Lower leg skin (tissue), 4 donors: ENCODE results near the gene TLK2. TPM values are rescaled to one million over a fixed set of nuclear protein-coding genes. Genes with fewer than 3 reads are reported as not detected.

Experiments
- DNase-seq, 2 donors: peaks; one replicate each; pipeline ENCODE4 v3.0.0-alpha.2; 2019; ENCODE audit warnings: low spot score in 2 of 2
- H3K4me3 ChIP-seq: fragments of 200-600 bp; sonication (generic); 2 replicates; pipeline ENCODE4 v1.5.1; 2017; ENCODE audit warnings: mild to moderate bottlenecking, low read depth; ENCODE audit not compliant: poor library complexity, severe bottlenecking
- POLR2A ChIP-seq, 2 donors: fragments of 450-650 bp; IDR thresholded peaks; one replicate each; pipeline ENCODE4 v1.6.1; 2016 to 2017; ENCODE audit warnings: antibody characterized with exemption in 2 of 2, mild to moderate bottlenecking in 1 of 2, moderate library complexity in 1 of 2
- WGBS, 2 donors: methylation state at CpG; one replicate each; pipeline ENCODE4 v1.1.5; 2018; 5-methylcytosine and 5-hydroxymethylcytosine counted together
- intact Hi-C: fragments of 100-400 bp; cut with DNase I; formaldehyde crosslinking; loops from one replicate; pipeline ENCODE4 v1.15.0; 2023; ENCODE audit warnings: low total_unique reads
- total RNA-seq, 4 donors: library from RNA; depleted of rRNA; stranded (reverse); fragments of >200 nt; gene quantifications; one replicate each; pipeline ENCODE4 v1.1.0, GENCODE V29; 2016
- TF ChIP-seq, protein P1 (sequence below), 3 donors: fragments of 450-650 bp; IDR thresholded peaks; one replicate each; pipeline ENCODE4 v1.5.1; 2016; ENCODE audit warnings: antibody characterized with exemption in 3 of 3, mild to moderate bottlenecking in 3 of 3, moderate library complexity in 2 of 3

TLK2 gene
- total RNA-seq, 4 donors from 2014 or later = 28.2 to 40.2 (median 36.0) TPM

- no peak overlapping the region for H3K4me3 ChIP-seq
- 66 to 68% methylated on average over 10 of the region's 10 CpGs for WGBS, 2 donors
- DNase-seq = peak in 1 of 2 donors; percentile 74
- TF ChIP-seq POLR2A (IDR thresholded peaks at IDR 0.05) = no peak
- TF ChIP-seq, protein P1, sequence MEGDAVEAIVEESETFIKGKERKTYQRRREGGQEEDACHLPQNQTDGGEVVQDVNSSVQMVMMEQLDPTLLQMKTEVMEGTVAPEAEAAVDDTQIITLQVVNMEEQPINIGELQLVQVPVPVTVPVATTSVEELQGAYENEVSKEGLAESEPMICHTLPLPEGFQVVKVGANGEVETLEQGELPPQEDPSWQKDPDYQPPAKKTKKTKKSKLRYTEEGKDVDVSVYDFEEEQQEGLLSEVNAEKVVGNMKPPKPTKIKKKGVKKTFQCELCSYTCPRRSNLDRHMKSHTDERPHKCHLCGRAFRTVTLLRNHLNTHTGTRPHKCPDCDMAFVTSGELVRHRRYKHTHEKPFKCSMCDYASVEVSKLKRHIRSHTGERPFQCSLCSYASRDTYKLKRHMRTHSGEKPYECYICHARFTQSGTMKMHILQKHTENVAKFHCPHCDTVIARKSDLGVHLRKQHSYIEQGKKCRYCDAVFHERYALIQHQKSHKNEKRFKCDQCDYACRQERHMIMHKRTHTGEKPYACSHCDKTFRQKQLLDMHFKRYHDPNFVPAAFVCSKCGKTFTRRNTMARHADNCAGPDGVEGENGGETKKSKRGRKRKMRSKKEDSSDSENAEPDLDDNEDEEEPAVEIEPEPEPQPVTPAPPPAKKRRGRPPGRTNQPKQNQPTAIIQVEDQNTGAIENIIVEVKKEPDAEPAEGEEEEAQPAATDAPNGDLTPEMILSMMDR (IDR thresholded peaks at IDR 0.05) = no peak
- intact Hi-C loops = no loop called here
Measured at GRCh38 chr17:62619417-62620155, 141.0 kb downstream of the TLK2 start.

- no peak overlapping the region for H3K4me3 ChIP-seq
- WGBS, 2 donors = 91 to 97% methylated on average over 11 of the region's 11 CpGs
- TF ChIP-seq, protein P1 (IDR thresholded peaks at IDR 0.05) = no peak
- TF ChIP-seq POLR2A (IDR thresholded peaks at IDR 0.05) = no peak
- peak in 1 of 2 donors; percentile 64 for DNase-seq
- intact Hi-C loops = no loop called here
Measured at GRCh38 chr17:62621223-62621622, 142.6 kb downstream of the TLK2 start.

GRCh38 chr17:62625184-62625869 lies 146.7 kb downstream of the TLK2 start:
- 87 to 95% methylated on average over 19 of the region's 19 CpGs for WGBS, 2 donors
- DNase-seq = peak in 1 of 2 donors; percentile 43
- no peak overlapping the region for H3K4me3 ChIP-seq
- intact Hi-C loops = no loop called here
- TF ChIP-seq, protein P1 (IDR thresholded peaks at IDR 0.05) = no peak
- no peak for TF ChIP-seq POLR2A (IDR thresholded peaks at IDR 0.05)

DNA sequence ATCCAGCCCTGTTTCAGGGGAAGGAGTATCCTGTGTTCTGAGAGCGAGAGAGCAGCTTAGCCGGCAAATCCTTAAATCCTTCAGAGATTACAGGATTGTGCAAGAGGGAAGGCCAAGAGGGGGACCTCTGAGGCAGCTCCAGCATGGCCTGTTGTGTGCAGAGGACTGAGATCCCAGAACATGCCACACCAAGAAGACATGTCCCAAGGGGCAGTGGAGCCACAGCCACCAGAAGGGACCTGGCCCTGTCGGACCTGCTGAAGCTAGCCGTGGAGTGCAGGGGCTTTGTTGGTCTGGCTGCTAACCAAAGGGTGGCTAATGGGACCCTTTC lies 147.2 kb downstream of the TLK2 start:
- 82 to 88% methylated on average over 4 of the region's 4 CpGs for WGBS, 2 donors
- intact Hi-C loops = no loop called here
- peak in 1 of 2 donors; percentile 72 for DNase-seq
- no peak for TF ChIP-seq POLR2A (IDR thresholded peaks at IDR 0.05)
- TF ChIP-seq, protein P1 (IDR thresholded peaks at IDR 0.05) = no peak
- no peak overlapping the region for H3K4me3 ChIP-seq

DNA sequence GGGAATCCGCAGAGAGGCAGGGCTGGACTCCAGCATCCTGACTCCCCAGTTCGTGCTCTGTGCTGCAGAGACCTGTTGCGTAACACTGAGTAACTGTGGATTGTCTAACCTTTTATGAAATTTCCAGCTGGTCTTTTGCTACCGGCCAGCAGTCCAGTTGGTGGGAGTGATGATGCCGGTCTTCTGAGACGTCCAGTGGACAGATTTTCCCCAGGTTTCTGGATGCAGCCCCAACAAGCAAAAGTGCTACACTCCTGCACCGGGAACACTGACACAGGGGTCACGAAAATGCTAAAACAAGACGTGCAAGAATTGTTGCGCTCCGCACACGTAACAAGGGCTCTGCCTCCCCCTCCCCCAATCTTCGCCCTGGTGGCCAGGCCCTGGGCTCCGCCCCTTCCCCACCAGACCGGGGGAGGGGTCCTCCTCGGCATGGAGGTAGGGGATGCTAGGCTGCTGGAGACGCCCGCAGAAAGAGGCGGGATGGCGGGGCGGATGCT lies 148.1 kb downstream of the TLK2 start:
- H3K4me3 ChIP-seq = peak overlapping the region; percentile 51
- 6 to 11% methylated on average over 16 to 21 of the region's 21 CpGs for WGBS, 2 donors
- intact Hi-C loops = no loop called here
- peak in 1 of 2 donors; percentile 51 for DNase-seq
- no peak for TF ChIP-seq POLR2A (IDR thresholded peaks at IDR 0.05)
- TF ChIP-seq, protein P1 (IDR thresholded peaks at IDR 0.05) = no peak
